ENCODE data around the gene SNAP29.

DNA sequence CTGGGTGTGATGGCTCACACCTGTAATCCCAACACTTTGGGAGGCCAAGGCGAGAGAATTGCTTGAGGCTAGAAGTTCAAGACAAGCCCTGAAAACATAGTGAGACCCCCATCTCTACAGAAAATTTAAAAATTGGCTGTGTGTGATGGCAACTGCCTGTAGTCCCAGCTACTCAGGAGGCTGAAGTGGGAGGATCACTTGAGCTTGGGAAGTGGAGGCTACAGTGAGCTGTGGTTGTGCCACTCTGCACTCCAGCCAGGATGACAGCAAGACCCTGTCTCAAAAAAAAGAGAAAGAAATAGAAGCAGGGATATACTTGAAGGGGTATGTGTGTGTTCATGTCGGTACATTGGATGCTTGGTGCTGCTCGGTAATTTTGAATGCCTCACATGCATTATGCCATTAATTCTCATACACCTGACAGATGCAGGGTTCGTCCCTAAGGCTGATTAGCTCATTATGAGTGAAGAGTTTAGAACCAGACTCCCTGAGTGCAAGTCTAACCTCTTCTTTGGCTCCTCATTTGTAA is 72.4 kb downstream of the SNAP29 start:
- TF ChIP-seq POLR2A (IDR thresholded peaks at IDR 0.05), result no peak
- TF ChIP-seq CTCF (IDR thresholded peaks at IDR 0.05), result no peak

Data from body of pancreas (tissue), 4 donors.